Measurements from ENCODE around the gene TEKT4. TPM values are rescaled to one million over a fixed set of nuclear protein-coding genes. Genes with fewer than 3 reads are reported as not detected.

The TEKT4 gene
- total RNA-seq, 1 experiment from 2014 or later: not detected

DNA sequence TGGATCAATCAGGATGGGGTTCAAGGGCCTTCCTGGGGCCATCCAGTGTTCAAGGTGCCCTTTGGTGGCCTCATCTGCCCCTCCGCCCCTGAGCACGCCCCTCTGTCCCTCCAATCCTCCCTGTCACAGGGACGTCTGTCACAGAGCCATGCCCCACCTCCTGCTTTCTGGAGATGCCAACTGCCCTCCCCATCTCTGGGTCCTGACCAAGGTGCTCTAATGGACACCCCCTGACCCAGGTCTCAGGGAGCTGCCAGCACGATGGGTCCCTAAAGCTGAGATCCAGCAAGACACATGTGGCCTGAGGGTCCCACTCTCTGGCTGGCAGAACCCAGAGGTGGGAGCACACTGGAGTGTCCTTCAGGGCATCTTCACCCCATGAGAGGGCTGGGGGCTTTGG, 2.1 kb upstream of the TEKT4 start:
- H4K20me1 ChIP-seq (ENCODE audit: low read length): no peaks in the 10 kb centered on the region
- H3K9me3 ChIP-seq (ENCODE audit: low read length): no peaks in the 10 kb centered on the region
- intact Hi-C loops (cut with micrococcal nuclease): no loop called here
- BruUV-seq (replicated peaks): no TSS peak
- DNase-seq: no peak
- ChIA-PET POLR2A (ENCODE audit: unreplicated experiment) (no interaction called here), CTCF (no interaction called here)
- peaks cover 46% of the 10 kb centered on the region for H3K27me3 ChIP-seq (ENCODE audit: low read length)
- H3K4me3 ChIP-seq (ENCODE audit: low read length): no peak overlapping the region
- no peaks in the 10 kb centered on the region for H3F3A ChIP-seq (ENCODE audit: low read length, unreplicated experiment)
- no peak overlapping the region for H3K4me2 ChIP-seq (ENCODE audit: low read length)
- no peak overlapping the region for H2AFZ ChIP-seq (ENCODE audit: low read length)
- TF ChIP-seq, protein P1, sequence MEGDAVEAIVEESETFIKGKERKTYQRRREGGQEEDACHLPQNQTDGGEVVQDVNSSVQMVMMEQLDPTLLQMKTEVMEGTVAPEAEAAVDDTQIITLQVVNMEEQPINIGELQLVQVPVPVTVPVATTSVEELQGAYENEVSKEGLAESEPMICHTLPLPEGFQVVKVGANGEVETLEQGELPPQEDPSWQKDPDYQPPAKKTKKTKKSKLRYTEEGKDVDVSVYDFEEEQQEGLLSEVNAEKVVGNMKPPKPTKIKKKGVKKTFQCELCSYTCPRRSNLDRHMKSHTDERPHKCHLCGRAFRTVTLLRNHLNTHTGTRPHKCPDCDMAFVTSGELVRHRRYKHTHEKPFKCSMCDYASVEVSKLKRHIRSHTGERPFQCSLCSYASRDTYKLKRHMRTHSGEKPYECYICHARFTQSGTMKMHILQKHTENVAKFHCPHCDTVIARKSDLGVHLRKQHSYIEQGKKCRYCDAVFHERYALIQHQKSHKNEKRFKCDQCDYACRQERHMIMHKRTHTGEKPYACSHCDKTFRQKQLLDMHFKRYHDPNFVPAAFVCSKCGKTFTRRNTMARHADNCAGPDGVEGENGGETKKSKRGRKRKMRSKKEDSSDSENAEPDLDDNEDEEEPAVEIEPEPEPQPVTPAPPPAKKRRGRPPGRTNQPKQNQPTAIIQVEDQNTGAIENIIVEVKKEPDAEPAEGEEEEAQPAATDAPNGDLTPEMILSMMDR (conservative IDR thresholded peaks at IDR 0.05; ENCODE audit: low read depth, low read length): no peak
- TF ChIP-seq EZH2 (IDR thresholded peaks at IDR 0.05; ENCODE audit: low read length, unreplicated experiment): no peak
- TF ChIP-seq EZH2phosphoT487 (IDR thresholded peaks at IDR 0.05; ENCODE audit: borderline replicate concordance, low read length): no peak
- no peak overlapping the region for H3K9ac ChIP-seq (ENCODE audit: low read length)
- no peaks in the 10 kb centered on the region for H3K9me2 ChIP-seq (replicated peaks; ENCODE audit: low read length)
- ATAC-seq: no peak
- H3K36me3 ChIP-seq (ENCODE audit: low read depth, low read length): no peaks in the 10 kb centered on the region
- peaks cover 11% of the 10 kb centered on the region for H3K4me1 ChIP-seq (ENCODE audit: insufficient read depth, low read length)
- H3K79me2 ChIP-seq (ENCODE audit: low read length): no peaks in the 10 kb centered on the region
- H3K27ac ChIP-seq (ENCODE audit: low read length): no peak overlapping the region

DNA sequence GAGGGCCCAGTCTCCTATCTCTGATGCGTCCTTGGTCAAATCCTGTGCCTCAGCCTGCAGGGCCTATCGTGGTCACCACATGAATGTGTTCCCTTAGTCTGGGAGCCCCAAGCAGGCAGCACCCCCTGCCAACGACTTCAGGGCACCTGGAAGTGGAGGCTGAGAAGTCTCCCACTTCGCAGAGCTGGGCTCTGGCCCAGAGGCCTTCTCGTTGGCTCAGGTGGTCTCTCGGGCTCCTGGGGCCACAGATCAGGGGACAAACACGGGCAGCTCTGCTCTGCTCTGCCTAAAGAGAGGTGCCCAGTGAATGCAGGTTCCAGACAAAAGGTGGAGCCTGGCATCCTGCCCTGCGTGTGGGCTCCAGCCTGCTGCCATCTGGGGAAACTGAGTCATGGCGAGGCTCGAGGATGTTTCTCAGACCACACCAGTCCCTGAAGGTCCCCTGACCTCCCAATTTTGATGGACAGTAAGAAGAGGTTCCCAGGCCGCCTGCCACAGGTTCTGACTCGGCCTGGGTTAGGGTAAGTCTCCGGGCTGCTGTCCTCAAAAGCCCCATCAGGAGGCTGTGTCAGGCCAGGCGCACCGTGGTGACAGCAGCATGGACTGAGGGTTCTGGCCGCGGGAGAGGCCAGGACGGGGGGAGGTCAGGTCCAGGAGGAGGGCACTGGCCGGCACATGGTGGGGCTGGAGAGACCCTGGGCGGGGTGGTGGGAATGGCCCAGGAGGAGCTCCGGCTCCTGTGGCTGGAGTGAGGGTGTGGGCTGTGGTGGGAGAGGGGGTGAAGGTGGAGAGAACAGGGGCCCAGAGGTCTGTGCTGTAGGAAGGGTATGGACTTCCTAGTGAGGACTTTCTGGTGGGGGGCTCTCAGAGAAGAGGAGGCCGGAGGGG, 1.4 kb upstream of the TEKT4 start:
- ATAC-seq (no peak), DNase-seq (no peak)
- TF ChIP-seq EZH2phosphoT487 (IDR thresholded peaks at IDR 0.05; ENCODE audit: borderline replicate concordance, low read length): no peak
- TF ChIP-seq, protein P1 (conservative IDR thresholded peaks at IDR 0.05; ENCODE audit: low read depth, low read length): no peak
- no peak for TF ChIP-seq EZH2 (IDR thresholded peaks at IDR 0.05; ENCODE audit: low read length, unreplicated experiment)
- intact Hi-C loops (cut with micrococcal nuclease): no loop called here
- no peak overlapping the region for H3K4me2 ChIP-seq (ENCODE audit: low read length)
- ChIA-PET POLR2A (ENCODE audit: unreplicated experiment) (no interaction called here), CTCF (no interaction called here)
- no peaks in the 10 kb centered on the region for H3K36me3 ChIP-seq (ENCODE audit: low read depth, low read length)
- H3F3A ChIP-seq (ENCODE audit: low read length, unreplicated experiment): no peaks in the 10 kb centered on the region
- H3K79me2 ChIP-seq (ENCODE audit: low read length): no peaks in the 10 kb centered on the region
- no peaks in the 10 kb centered on the region for H3K9me2 ChIP-seq (replicated peaks; ENCODE audit: low read length)
- no peak overlapping the region for H3K27ac ChIP-seq (ENCODE audit: low read length)
- no peak overlapping the region for H3K4me3 ChIP-seq (ENCODE audit: low read length)
- peaks cover 11% of the 10 kb centered on the region for H3K4me1 ChIP-seq (ENCODE audit: insufficient read depth, low read length)
- H3K9me3 ChIP-seq (ENCODE audit: low read length): no peaks in the 10 kb centered on the region
- peaks cover 40% of the 10 kb centered on the region for H3K27me3 ChIP-seq (ENCODE audit: low read length)
- H4K20me1 ChIP-seq (ENCODE audit: low read length): no peaks in the 10 kb centered on the region
- H3K9ac ChIP-seq (ENCODE audit: low read length): no peak overlapping the region
- no peak overlapping the region for H2AFZ ChIP-seq (ENCODE audit: low read length)
- BruUV-seq (replicated peaks): no TSS peak
